Measurements from ENCODE around the gene MYO3B. TPM values are rescaled to one million over a fixed set of nuclear protein-coding genes. Genes with fewer than 3 reads are reported as not detected.

MYO3B gene
- polyA plus RNA-seq, 1 of the 3 experiments (the other 2 are of a cell fraction): not detected

DNA sequence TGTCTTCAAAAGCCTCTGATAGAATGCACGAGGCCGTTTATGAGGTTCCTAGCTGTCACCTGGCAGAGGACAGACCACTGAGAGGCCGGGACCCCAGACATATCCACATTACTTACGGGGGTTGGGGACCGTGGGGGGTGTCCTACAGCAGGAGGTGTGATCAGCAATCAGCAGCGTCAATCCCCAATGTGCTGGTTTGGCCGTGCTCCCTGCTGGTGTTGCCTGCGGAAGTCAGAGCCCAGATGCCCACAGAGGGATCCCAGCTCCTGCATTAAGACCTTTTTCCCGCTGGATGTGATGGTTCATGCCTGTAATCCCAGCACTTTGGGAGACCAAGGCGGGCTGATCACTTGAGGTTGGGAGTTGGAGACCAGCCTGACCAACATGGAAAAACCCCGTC lies 516.4 kb downstream of the MYO3B start:
- Histone ChIP-seq H3K9me2 (no peaks in the 10 kb centered on the region), H3K36me3 (replicated peaks in 1 of 2; ENCODE audit: control insufficient read depth in 1 of 2, insufficient read depth in 2 of 2, low read length in 1 of 2) (no peaks in the 10 kb centered on the region), H3K9me3 (no peaks in the 10 kb centered on the region), H3K4me1 (ENCODE audit: control insufficient read depth in 1 of 2, insufficient read depth in 2 of 2, low read depth in 1 of 2, low read length in 1 of 2) (peaks cover 0 to 4% of the 10 kb centered on the region in 2 experiments; a peak in 1 of 4 replicates), H3K27me3 (ENCODE audit: insufficient read depth) (no peaks in the 10 kb centered on the region), H3K4me2 (no peak overlapping the region), H2AFZ (ENCODE audit: low read depth) (no peak overlapping the region), H3K79me2 (ENCODE audit: insufficient read depth) (no peaks in the 10 kb centered on the region), H3K27ac (ENCODE audit: low read depth in 2 of 2, low read length in 1 of 2) (no peak overlapping the region), H3K4me3 (ENCODE audit: low read depth in 2 of 2, low read length in 1 of 2) (no peak overlapping the region), H3F3A (replicated peaks; ENCODE audit: insufficient read depth) (no peaks in the 10 kb centered on the region), H3K9ac (no peak overlapping the region), H4K20me1 (ENCODE audit: insufficient read depth) (no peaks in the 10 kb centered on the region)
- TF ChIP-seq JUND (IDR thresholded peaks at IDR 0.05) (no peak), RAD21 (IDR thresholded peaks at IDR 0.05; ENCODE audit: low read length) (no peak), RXRA (IDR thresholded peaks at IDR 0.05; ENCODE audit: borderline replicate concordance, low read depth) (no peak), TCF12 (IDR thresholded peaks at IDR 0.05) (no peak)
- TF ChIP-seq, protein P1, sequence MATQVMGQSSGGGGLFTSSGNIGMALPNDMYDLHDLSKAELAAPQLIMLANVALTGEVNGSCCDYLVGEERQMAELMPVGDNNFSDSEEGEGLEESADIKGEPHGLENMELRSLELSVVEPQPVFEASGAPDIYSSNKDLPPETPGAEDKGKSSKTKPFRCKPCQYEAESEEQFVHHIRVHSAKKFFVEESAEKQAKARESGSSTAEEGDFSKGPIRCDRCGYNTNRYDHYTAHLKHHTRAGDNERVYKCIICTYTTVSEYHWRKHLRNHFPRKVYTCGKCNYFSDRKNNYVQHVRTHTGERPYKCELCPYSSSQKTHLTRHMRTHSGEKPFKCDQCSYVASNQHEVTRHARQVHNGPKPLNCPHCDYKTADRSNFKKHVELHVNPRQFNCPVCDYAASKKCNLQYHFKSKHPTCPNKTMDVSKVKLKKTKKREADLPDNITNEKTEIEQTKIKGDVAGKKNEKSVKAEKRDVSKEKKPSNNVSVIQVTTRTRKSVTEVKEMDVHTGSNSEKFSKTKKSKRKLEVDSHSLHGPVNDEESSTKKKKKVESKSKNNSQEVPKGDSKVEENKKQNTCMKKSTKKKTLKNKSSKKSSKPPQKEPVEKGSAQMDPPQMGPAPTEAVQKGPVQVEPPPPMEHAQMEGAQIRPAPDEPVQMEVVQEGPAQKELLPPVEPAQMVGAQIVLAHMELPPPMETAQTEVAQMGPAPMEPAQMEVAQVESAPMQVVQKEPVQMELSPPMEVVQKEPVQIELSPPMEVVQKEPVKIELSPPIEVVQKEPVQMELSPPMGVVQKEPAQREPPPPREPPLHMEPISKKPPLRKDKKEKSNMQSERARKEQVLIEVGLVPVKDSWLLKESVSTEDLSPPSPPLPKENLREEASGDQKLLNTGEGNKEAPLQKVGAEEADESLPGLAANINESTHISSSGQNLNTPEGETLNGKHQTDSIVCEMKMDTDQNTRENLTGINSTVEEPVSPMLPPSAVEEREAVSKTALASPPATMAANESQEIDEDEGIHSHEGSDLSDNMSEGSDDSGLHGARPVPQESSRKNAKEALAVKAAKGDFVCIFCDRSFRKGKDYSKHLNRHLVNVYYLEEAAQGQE (IDR thresholded peaks at IDR 0.05; ENCODE audit: low read depth, low read length): no peak
- ChIA-PET CTCF (interaction anchor here (1.0 kb wide), 1 partner anchor 54 kb away, joined by 3 read pairs; no protein-coding TSS in a partner anchor), POLR2A (no interaction called here)
- 46% methylated on average over 4 of the region's 11 CpGs for WGBS (ENCODE audit: low lambda C conversion rate)
- DNase-seq: no peak

GRCh38 chr2:170695521-170696410 lies 517.8 kb downstream of the MYO3B start:
- Histone ChIP-seq H3K27ac (ENCODE audit: low read depth in 2 of 2, low read length in 1 of 2) (no peak overlapping the region), H2AFZ (ENCODE audit: low read depth) (no peak overlapping the region), H3K4me1 (ENCODE audit: control insufficient read depth in 1 of 2, insufficient read depth in 2 of 2, low read depth in 1 of 2, low read length in 1 of 2) (peaks cover 0 to 4% of the 10 kb centered on the region in 2 experiments; a peak in 1 of 4 replicates), H3F3A (replicated peaks; ENCODE audit: insufficient read depth) (no peaks in the 10 kb centered on the region), H3K79me2 (ENCODE audit: insufficient read depth) (no peaks in the 10 kb centered on the region), H3K36me3 (replicated peaks in 1 of 2; ENCODE audit: control insufficient read depth in 1 of 2, insufficient read depth in 2 of 2, low read length in 1 of 2) (no peaks in the 10 kb centered on the region), H3K9me3 (no peaks in the 10 kb centered on the region), H3K4me3 (ENCODE audit: low read depth in 2 of 2, low read length in 1 of 2) (no peak overlapping the region), H3K4me2 (no peak overlapping the region), H3K27me3 (ENCODE audit: insufficient read depth) (no peaks in the 10 kb centered on the region), H3K9me2 (no peaks in the 10 kb centered on the region), H4K20me1 (ENCODE audit: insufficient read depth) (no peaks in the 10 kb centered on the region), H3K9ac (no peak overlapping the region)
- ChIA-PET CTCF (interaction anchor here (0.7 kb wide), 1 partner anchor 18 kb away, joined by 4 read pairs; no protein-coding TSS in a partner anchor), POLR2A (no interaction called here)
- DNase-seq: no peak
- WGBS (ENCODE audit: low lambda C conversion rate): 41% methylated on average over 6 of the region's 6 CpGs
- TF ChIP-seq, protein P1 (IDR thresholded peaks at IDR 0.05; ENCODE audit: low read depth, low read length): no peak
- TF ChIP-seq EP300 (IDR thresholded peaks at IDR 0.05; ENCODE audit: borderline replicate concordance in 1 of 2, low read depth in 1 of 2, low read length in 1 of 2) (no peak), JUND (IDR thresholded peaks at IDR 0.05) (no peak), RXRA (IDR thresholded peaks at IDR 0.05; ENCODE audit: borderline replicate concordance, low read depth) (no peak), GABPA (IDR thresholded peaks at IDR 0.05; ENCODE audit: low read depth) (no peak), MEF2A (IDR thresholded peaks at IDR 0.05; ENCODE audit: borderline replicate concordance, low read depth) (no peak), CHD2 (IDR thresholded peaks at IDR 0.05; ENCODE audit: low read length, partially characterized antibody) (no peak), ELF1 (IDR thresholded peaks at IDR 0.05) (no peak), RCOR1 (IDR thresholded peaks at IDR 0.05; ENCODE audit: low read length) (no peak), POLR2AphosphoS5 (IDR thresholded peaks at IDR 0.05; ENCODE audit: low read depth, low read length) (no peak), TCF12 (IDR thresholded peaks at IDR 0.05) (no peak)
- TF ChIP-seq, protein P2, sequence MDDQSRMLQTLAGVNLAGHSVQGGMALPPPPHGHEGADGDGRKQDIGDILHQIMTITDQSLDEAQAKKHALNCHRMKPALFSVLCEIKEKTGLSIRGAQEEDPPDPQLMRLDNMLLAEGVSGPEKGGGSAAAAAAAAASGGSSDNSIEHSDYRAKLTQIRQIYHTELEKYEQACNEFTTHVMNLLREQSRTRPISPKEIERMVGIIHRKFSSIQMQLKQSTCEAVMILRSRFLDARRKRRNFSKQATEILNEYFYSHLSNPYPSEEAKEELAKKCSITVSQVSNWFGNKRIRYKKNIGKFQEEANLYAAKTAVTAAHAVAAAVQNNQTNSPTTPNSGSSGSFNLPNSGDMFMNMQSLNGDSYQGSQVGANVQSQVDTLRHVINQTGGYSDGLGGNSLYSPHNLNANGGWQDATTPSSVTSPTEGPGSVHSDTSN (IDR thresholded peaks at IDR 0.05): no peak
- TF ChIP-seq, protein P3, sequence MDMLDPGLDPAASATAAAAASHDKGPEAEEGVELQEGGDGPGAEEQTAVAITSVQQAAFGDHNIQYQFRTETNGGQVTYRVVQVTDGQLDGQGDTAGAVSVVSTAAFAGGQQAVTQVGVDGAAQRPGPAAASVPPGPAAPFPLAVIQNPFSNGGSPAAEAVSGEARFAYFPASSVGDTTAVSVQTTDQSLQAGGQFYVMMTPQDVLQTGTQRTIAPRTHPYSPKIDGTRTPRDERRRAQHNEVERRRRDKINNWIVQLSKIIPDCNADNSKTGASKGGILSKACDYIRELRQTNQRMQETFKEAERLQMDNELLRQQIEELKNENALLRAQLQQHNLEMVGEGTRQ (IDR thresholded peaks at IDR 0.05; ENCODE audit: borderline replicate concordance, low read depth, low read length): no peak
- TF ChIP-seq, protein P4, sequence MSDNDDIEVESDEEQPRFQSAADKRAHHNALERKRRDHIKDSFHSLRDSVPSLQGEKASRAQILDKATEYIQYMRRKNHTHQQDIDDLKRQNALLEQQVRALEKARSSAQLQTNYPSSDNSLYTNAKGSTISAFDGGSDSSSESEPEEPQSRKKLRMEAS (IDR thresholded peaks at IDR 0.05; ENCODE audit: low read depth): no peak

All from SK-N-SH (cell line).